Measurements from ENCODE around the gene C10orf95.

C10orf95 gene

DNA sequence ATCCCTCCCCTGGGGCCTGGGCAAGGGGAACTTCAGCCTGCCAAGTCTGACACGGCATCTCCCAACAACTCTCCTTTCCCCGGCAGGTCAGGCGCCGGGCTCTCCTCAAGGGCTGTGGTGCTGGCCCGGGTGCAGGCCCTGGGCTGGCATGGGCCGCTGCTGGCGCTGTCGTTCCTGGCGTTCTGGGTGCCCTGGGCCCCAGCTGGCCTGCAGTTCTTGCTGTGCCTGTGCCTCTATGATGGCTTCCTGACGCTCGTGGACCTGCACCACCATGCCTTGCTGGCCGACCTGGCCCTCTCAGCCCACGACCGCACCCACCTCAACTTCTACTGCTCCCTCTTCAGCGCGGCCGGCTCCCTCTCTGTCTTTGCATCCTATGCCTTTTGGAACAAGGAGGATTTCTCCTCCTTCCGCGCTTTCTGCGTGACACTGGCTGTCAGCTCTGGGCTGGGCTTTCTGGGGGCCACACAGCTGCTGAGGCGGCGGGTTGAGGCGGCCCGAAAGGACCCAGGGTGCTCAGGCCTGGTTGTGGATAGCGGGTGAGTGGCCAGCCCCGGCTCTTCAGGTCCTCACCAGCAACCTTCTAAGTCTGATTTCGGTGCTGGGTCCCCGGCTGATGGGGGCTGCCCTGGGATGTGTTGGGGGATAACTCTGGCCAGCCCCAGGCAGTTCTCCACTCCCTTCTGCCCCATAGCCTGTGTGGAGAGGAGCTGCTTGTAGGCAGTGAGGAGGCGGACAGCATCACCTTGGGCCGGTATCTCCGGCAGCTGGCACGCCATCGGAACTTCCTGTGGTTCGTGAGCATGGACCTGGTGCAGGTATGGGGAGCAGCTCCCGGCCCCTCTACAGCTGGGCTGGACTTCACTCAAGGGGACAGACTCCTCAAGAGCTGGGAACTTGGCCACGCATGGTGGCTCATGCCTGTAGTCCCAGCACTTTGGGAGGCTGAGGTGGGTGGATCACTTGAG, 19.5 kb upstream of the C10orf95 start:
- H3K36me3 ChIP-seq (ENCODE audit: insufficient read depth, low read length): no peaks in the 10 kb centered on the region
- H3F3A ChIP-seq (ENCODE audit: low read depth): no peaks in the 10 kb centered on the region
- no peaks in the 10 kb centered on the region for H3K9me3 ChIP-seq (ENCODE audit: insufficient read depth, low read depth, low read length)
- H3K4me1 ChIP-seq (ENCODE audit: insufficient read depth, low read length, poor library complexity, severe bottlenecking): no peaks in the 10 kb centered on the region
- no peak overlapping the region for H3K4me2 ChIP-seq (ENCODE audit: low read depth, low read length, poor library complexity, severe bottlenecking)
- H3K9ac ChIP-seq (ENCODE audit: low read depth, low read length, poor library complexity, severe bottlenecking): no peak overlapping the region
- no peaks in the 10 kb centered on the region for H4K20me1 ChIP-seq (ENCODE audit: insufficient read depth, low read length, poor library complexity, severe bottlenecking)
- no peaks in the 10 kb centered on the region for H3K27me3 ChIP-seq (ENCODE audit: insufficient read depth, low read length, poor library complexity, severe bottlenecking)
- H2AFZ ChIP-seq (ENCODE audit: low read length): no peak overlapping the region
- H3K4me3 ChIP-seq (ENCODE audit: low read length, poor library complexity, severe bottlenecking): no peak overlapping the region
- H3K79me2 ChIP-seq (ENCODE audit: insufficient read depth, low read length): no peaks in the 10 kb centered on the region
- no peak for TF ChIP-seq EZH2phosphoT487 (IDR thresholded peaks at IDR 0.05; ENCODE audit: borderline replicate concordance)
- TF ChIP-seq, protein P1, sequence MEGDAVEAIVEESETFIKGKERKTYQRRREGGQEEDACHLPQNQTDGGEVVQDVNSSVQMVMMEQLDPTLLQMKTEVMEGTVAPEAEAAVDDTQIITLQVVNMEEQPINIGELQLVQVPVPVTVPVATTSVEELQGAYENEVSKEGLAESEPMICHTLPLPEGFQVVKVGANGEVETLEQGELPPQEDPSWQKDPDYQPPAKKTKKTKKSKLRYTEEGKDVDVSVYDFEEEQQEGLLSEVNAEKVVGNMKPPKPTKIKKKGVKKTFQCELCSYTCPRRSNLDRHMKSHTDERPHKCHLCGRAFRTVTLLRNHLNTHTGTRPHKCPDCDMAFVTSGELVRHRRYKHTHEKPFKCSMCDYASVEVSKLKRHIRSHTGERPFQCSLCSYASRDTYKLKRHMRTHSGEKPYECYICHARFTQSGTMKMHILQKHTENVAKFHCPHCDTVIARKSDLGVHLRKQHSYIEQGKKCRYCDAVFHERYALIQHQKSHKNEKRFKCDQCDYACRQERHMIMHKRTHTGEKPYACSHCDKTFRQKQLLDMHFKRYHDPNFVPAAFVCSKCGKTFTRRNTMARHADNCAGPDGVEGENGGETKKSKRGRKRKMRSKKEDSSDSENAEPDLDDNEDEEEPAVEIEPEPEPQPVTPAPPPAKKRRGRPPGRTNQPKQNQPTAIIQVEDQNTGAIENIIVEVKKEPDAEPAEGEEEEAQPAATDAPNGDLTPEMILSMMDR (conservative IDR thresholded peaks at IDR 0.05; ENCODE audit: low read length): no peak
- no peaks in the 10 kb centered on the region for H3K9me2 ChIP-seq (replicated peaks; ENCODE audit: low read depth, low read length)

DNA sequence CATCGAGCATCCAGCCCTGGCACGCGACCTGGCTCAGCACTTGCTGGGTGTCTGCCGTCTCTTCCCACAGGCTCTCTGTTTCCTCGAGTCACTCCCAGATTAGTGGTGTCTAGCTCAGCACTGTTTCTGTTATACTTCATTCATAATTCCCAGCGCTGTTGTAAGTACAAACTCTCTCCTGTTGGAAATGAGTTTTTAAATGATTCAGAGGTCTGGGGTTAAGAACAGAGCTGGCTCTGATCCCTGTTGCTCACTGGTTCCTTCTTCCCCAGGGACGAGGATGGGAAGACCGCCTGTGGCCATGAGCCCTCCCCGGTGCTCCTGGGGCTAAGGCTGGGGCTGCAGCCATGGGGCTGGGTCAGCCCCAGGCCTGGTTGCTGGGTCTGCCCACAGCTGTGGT, 17.3 kb upstream of the C10orf95 start:
- H3K4me3 ChIP-seq (ENCODE audit: low read length, poor library complexity, severe bottlenecking): no peak overlapping the region
- H3K36me3 ChIP-seq (ENCODE audit: insufficient read depth, low read length): no peaks in the 10 kb centered on the region
- no peaks in the 10 kb centered on the region for H4K20me1 ChIP-seq (ENCODE audit: insufficient read depth, low read length, poor library complexity, severe bottlenecking)
- H3K27me3 ChIP-seq (ENCODE audit: insufficient read depth, low read length, poor library complexity, severe bottlenecking): no peaks in the 10 kb centered on the region
- H3K79me2 ChIP-seq (ENCODE audit: insufficient read depth, low read length): no peaks in the 10 kb centered on the region
- H3K9me3 ChIP-seq (ENCODE audit: insufficient read depth, low read depth, low read length): no peaks in the 10 kb centered on the region
- no peak overlapping the region for H2AFZ ChIP-seq (ENCODE audit: low read length)
- H3K4me2 ChIP-seq (ENCODE audit: low read depth, low read length, poor library complexity, severe bottlenecking): no peak overlapping the region
- no peaks in the 10 kb centered on the region for H3K4me1 ChIP-seq (ENCODE audit: insufficient read depth, low read length, poor library complexity, severe bottlenecking)
- TF ChIP-seq EZH2phosphoT487 (IDR thresholded peaks at IDR 0.05; ENCODE audit: borderline replicate concordance): no peak
- TF ChIP-seq, protein P1 (conservative IDR thresholded peaks at IDR 0.05; ENCODE audit: low read length): no peak
- no peaks in the 10 kb centered on the region for H3F3A ChIP-seq (ENCODE audit: low read depth)
- no peak overlapping the region for H3K9ac ChIP-seq (ENCODE audit: low read depth, low read length, poor library complexity, severe bottlenecking)
- H3K9me2 ChIP-seq (replicated peaks; ENCODE audit: low read depth, low read length): no peaks in the 10 kb centered on the region

GRCh38 chr10:102467971-102468438, 16.7 kb upstream of the C10orf95 start:
- no peaks in the 10 kb centered on the region for H3K79me2 ChIP-seq (ENCODE audit: insufficient read depth, low read length)
- no peaks in the 10 kb centered on the region for H3K9me3 ChIP-seq (ENCODE audit: insufficient read depth, low read depth, low read length)
- H3K9ac ChIP-seq (ENCODE audit: low read depth, low read length, poor library complexity, severe bottlenecking): no peak overlapping the region
- H3K4me3 ChIP-seq (ENCODE audit: low read length, poor library complexity, severe bottlenecking): no peak overlapping the region
- H3F3A ChIP-seq (ENCODE audit: low read depth): no peaks in the 10 kb centered on the region
- TF ChIP-seq, protein P1 (conservative IDR thresholded peaks at IDR 0.05; ENCODE audit: low read length): no peak
- TF ChIP-seq EZH2phosphoT487 (IDR thresholded peaks at IDR 0.05; ENCODE audit: borderline replicate concordance): no peak
- no peak overlapping the region for H3K4me2 ChIP-seq (ENCODE audit: low read depth, low read length, poor library complexity, severe bottlenecking)
- no peaks in the 10 kb centered on the region for H4K20me1 ChIP-seq (ENCODE audit: insufficient read depth, low read length, poor library complexity, severe bottlenecking)
- no peaks in the 10 kb centered on the region for H3K9me2 ChIP-seq (replicated peaks; ENCODE audit: low read depth, low read length)
- H3K4me1 ChIP-seq (ENCODE audit: insufficient read depth, low read length, poor library complexity, severe bottlenecking): no peaks in the 10 kb centered on the region
- no peaks in the 10 kb centered on the region for H3K36me3 ChIP-seq (ENCODE audit: insufficient read depth, low read length)
- no peaks in the 10 kb centered on the region for H3K27me3 ChIP-seq (ENCODE audit: insufficient read depth, low read length, poor library complexity, severe bottlenecking)
- no peak overlapping the region for H2AFZ ChIP-seq (ENCODE audit: low read length)
